ENCODE data around the gene PALM.

Gene PALM

GRCh38 chr19:793806-794205 is 85.1 kb downstream of the PALM start:
- peaks cover 13% of the 10 kb centered on the region for H3K4me1 ChIP-seq (ENCODE audit: insufficient read depth, low read length, severe bottlenecking)
- no peak overlapping the region for H3K4me3 ChIP-seq (ENCODE audit: low read depth, low read length, poor library complexity, severe bottlenecking)
- no peak overlapping the region for H3K9ac ChIP-seq (ENCODE audit: low read length)
- H3K27me3 ChIP-seq (ENCODE audit: insufficient read depth, low read length) = no peaks in the 10 kb centered on the region
- no peak overlapping the region for H3K4me2 ChIP-seq (ENCODE audit: low read length)
- H2AFZ ChIP-seq (ENCODE audit: low read length) = no peak overlapping the region
- no peak overlapping the region for H3K27ac ChIP-seq (ENCODE audit: low read depth, low read length, poor library complexity, severe bottlenecking)
- H3K79me2 ChIP-seq (ENCODE audit: insufficient read depth, low read length) = peaks cover 10% of the 10 kb centered on the region
- TF ChIP-seq CTCF (IDR thresholded peaks at IDR 0.05; ENCODE audit: low read length) (no peak), EZH2 (IDR thresholded peaks at IDR 0.05; ENCODE audit: borderline replicate concordance, low read length) (no peak)
- H3K36me3 ChIP-seq (ENCODE audit: insufficient read depth, low read length) = peaks cover 9% of the 10 kb centered on the region
- H3K9me2 ChIP-seq (ENCODE audit: low read depth, low read length) = no peaks in the 10 kb centered on the region
- no peaks in the 10 kb centered on the region for H4K20me1 ChIP-seq (ENCODE audit: insufficient read depth, low read length)
- H3K9me3 ChIP-seq (ENCODE audit: low read length) = no peaks in the 10 kb centered on the region
- no peaks in the 10 kb centered on the region for H3F3A ChIP-seq (ENCODE audit: insufficient read depth, low read length)

- H3K27me3 ChIP-seq (ENCODE audit: insufficient read depth, low read length) = no peaks in the 10 kb centered on the region
- H3K9me2 ChIP-seq (ENCODE audit: low read depth, low read length) = no peaks in the 10 kb centered on the region
- H3K9ac ChIP-seq (ENCODE audit: low read length) = no peak overlapping the region
- H3K79me2 ChIP-seq (ENCODE audit: insufficient read depth, low read length) = peaks cover 23% of the 10 kb centered on the region
- peaks cover 23% of the 10 kb centered on the region for H3K4me1 ChIP-seq (ENCODE audit: insufficient read depth, low read length, severe bottlenecking)
- peaks cover 22% of the 10 kb centered on the region for H3K36me3 ChIP-seq (ENCODE audit: insufficient read depth, low read length)
- H4K20me1 ChIP-seq (ENCODE audit: insufficient read depth, low read length) = no peaks in the 10 kb centered on the region
- H3K9me3 ChIP-seq (ENCODE audit: low read length) = no peaks in the 10 kb centered on the region
- H2AFZ ChIP-seq (ENCODE audit: low read length) = no peak overlapping the region
- no peak for TF ChIP-seq EZH2 (IDR thresholded peaks at IDR 0.05; ENCODE audit: borderline replicate concordance, low read length)
- TF ChIP-seq CTCF (IDR thresholded peaks at IDR 0.05; ENCODE audit: low read length) = no peak
- no peaks in the 10 kb centered on the region for H3F3A ChIP-seq (ENCODE audit: insufficient read depth, low read length)
- H3K4me2 ChIP-seq (ENCODE audit: low read length) = no peak overlapping the region
- no peak overlapping the region for H3K27ac ChIP-seq (ENCODE audit: low read depth, low read length, poor library complexity, severe bottlenecking)
- no peak overlapping the region for H3K4me3 ChIP-seq (ENCODE audit: low read depth, low read length, poor library complexity, severe bottlenecking)
Measured at GRCh38 chr19:795073-795611, 86.4 kb downstream of the PALM start.

GRCh38 chr19:795691-796581 is 87.2 kb downstream of the PALM start:
- H3K4me2 ChIP-seq (ENCODE audit: low read length) = peak overlapping the region; percentile 82
- no peaks in the 10 kb centered on the region for H3K9me3 ChIP-seq (ENCODE audit: low read length)
- peaks cover 31% of the 10 kb centered on the region for H3K79me2 ChIP-seq (ENCODE audit: insufficient read depth, low read length)
- H3F3A ChIP-seq (ENCODE audit: insufficient read depth, low read length) = no peaks in the 10 kb centered on the region
- TF ChIP-seq EZH2 (IDR thresholded peaks at IDR 0.05; ENCODE audit: borderline replicate concordance, low read length) (no peak), CTCF (IDR thresholded peaks at IDR 0.05; ENCODE audit: low read length) (no peak)
- H3K27ac ChIP-seq (ENCODE audit: low read depth, low read length, poor library complexity, severe bottlenecking) = no peak overlapping the region
- no peaks in the 10 kb centered on the region for H3K27me3 ChIP-seq (ENCODE audit: insufficient read depth, low read length)
- H3K9me2 ChIP-seq (ENCODE audit: low read depth, low read length) = no peaks in the 10 kb centered on the region
- peak overlapping the region; percentile 84 for H3K9ac ChIP-seq (ENCODE audit: low read length)
- no peak overlapping the region for H2AFZ ChIP-seq (ENCODE audit: low read length)
- H3K36me3 ChIP-seq (ENCODE audit: insufficient read depth, low read length) = peaks cover 30% of the 10 kb centered on the region
- H3K4me1 ChIP-seq (ENCODE audit: insufficient read depth, low read length, severe bottlenecking) = peaks cover 29% of the 10 kb centered on the region
- H4K20me1 ChIP-seq (ENCODE audit: insufficient read depth, low read length) = no peaks in the 10 kb centered on the region
- peak overlapping the region; percentile 72 for H3K4me3 ChIP-seq (ENCODE audit: low read depth, low read length, poor library complexity, severe bottlenecking)

Data from OCI-LY1 (cell line).